Esophagus squamous epithelium (tissue), 4 donors: ENCODE data around the gene TEX12.
A peak's percentile ranks its signal among the peaks of the same experiment; 100 is the strongest.

Experiments
- POLR2A ChIP-seq, 4 donors: fragments of 450-650 bp; IDR thresholded peaks; one replicate each; pipeline ENCODE4 v1.6.1; 2017; ENCODE audit warnings: antibody characterized with exemption in 4 of 4, mild to moderate bottlenecking in 4 of 4, moderate library complexity in 3 of 4
- TF ChIP-seq, protein P1 (sequence below), 6 experiments: fragments of 450-650 bp in 4 of 6; fragments of 200-600 bp in 2 of 6; sonication (generic) in 2 of 6; IDR thresholded peaks; one replicate each; pipeline ENCODE4 v1.5.1; 2016 to 2019; ENCODE audit warnings: antibody characterized with exemption in 6 of 6, mild to moderate bottlenecking in 4 of 6, moderate library complexity in 4 of 6

DNA sequence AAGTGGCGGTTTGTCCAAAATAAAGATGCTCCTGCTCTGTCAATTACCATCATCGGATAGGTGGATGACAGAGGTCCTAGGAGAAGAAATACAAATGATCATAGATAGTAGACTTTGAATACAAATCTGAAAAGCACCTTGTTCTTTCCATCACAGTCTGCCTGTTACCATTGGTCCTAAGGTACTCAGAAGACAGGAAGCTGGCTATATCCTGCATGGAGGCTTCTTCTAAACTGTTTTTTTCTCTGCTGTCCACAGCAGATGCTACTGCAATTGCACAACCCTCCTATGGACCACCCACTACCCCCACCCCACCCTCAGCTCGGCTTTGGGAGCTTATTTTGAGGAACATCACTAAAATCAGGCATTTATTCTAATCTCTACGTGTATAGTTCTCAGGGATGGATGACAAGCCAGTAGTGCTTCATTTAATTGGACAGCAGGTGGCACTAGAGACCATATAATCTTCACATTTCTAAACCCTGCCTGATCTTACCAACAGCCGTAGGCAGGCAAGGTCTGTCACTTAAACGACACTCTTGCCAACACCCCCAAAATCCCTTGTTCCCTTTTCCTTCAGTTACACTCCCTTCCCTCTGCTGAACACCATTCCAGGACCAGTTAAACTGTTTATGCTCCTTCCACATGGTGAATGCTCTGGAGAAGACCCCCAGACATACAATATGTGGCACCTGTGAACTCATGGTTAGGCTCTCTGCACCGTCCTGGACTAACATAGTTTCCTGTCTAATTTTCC lies 52.5 kb downstream of the TEX12 start:
- no peak for TF ChIP-seq POLR2A (IDR thresholded peaks at IDR 0.05)
- TF ChIP-seq, protein P1, sequence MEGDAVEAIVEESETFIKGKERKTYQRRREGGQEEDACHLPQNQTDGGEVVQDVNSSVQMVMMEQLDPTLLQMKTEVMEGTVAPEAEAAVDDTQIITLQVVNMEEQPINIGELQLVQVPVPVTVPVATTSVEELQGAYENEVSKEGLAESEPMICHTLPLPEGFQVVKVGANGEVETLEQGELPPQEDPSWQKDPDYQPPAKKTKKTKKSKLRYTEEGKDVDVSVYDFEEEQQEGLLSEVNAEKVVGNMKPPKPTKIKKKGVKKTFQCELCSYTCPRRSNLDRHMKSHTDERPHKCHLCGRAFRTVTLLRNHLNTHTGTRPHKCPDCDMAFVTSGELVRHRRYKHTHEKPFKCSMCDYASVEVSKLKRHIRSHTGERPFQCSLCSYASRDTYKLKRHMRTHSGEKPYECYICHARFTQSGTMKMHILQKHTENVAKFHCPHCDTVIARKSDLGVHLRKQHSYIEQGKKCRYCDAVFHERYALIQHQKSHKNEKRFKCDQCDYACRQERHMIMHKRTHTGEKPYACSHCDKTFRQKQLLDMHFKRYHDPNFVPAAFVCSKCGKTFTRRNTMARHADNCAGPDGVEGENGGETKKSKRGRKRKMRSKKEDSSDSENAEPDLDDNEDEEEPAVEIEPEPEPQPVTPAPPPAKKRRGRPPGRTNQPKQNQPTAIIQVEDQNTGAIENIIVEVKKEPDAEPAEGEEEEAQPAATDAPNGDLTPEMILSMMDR (IDR thresholded peaks at IDR 0.05): peak; percentile 53 to 89 (median 88)
